HepG2 (cell line): ENCODE measurements around the gene TMEM131. TPM values are rescaled to one million over a fixed set of nuclear protein-coding genes. Genes with fewer than 3 reads are reported as not detected.

Experiments used
- ARID2 ChIP-seq: sonication (generic); formaldehyde crosslinking; IDR thresholded peaks from 2 replicates; pipeline ENCODE4 v1.8.1; 2022; ENCODE audit warnings: mild to moderate bottlenecking, missing genetic modification reagents, borderline replicate concordance
- ETV5 ChIP-seq: IDR thresholded peaks from 2 replicates; pipeline ENCODE4 v1.6.1; 2018; ENCODE audit warnings: missing biosample characterization, missing genetic modification reagents, inconsistent platforms, borderline replicate concordance
- FOXK2 ChIP-seq: fragments of 450-650 bp; IDR thresholded peaks from 2 replicates; pipeline ENCODE4 v1.6.1; 2016
- HOXD1 ChIP-seq: sonication (generic); formaldehyde crosslinking; IDR thresholded peaks from 2 replicates; pipeline ENCODE4 v1.5.0; 2020; ENCODE audit warnings: missing genetic modification reagents
- KLF16 ChIP-seq, 2 experiments: sonication (generic) in 1 of 2; formaldehyde crosslinking in 1 of 2; IDR thresholded peaks; 2 replicates each; pipeline versions ENCODE4 v1.6.1 to v1.8.0; 2016 to 2023; ENCODE audit warnings: missing genetic modification reagents in 2 of 2, missing compliant biosample characterization in 1 of 2
- POGK ChIP-seq: sonication (generic); formaldehyde crosslinking; conservative IDR thresholded peaks from 2 replicates; pipeline ENCODE4 v1.8.0; 2022; ENCODE audit warnings: mild to moderate bottlenecking, moderate library complexity, missing genetic modification reagents
- PTBP1 ChIP-seq: fragments of 200-400 bp; formaldehyde crosslinking; IDR thresholded peaks from 2 replicates; pipeline ENCODE4 v1.6.1; 2018; ENCODE audit warnings: low read length, low read depth; ENCODE audit not compliant: poor library complexity, severe bottlenecking
- TCF7 ChIP-seq: sonication (generic); IDR thresholded peaks from 2 replicates; pipeline ENCODE4 v1.6.1; 2016; ENCODE audit warnings: antibody characterized with exemption, low read depth
- TEAD3 ChIP-seq: optimal IDR thresholded peaks from 2 replicates; pipeline ENCODE3; 2016; ENCODE audit warnings: borderline replicate concordance
- ZBTB4 ChIP-seq: sonication (generic); formaldehyde crosslinking; IDR thresholded peaks from 2 replicates; pipeline ENCODE4 v1.4.0; 2020; ENCODE audit warnings: missing genetic modification reagents, mild to moderate bottlenecking, borderline replicate concordance
- ZFP91 ChIP-seq: sonication (generic); formaldehyde crosslinking; IDR thresholded peaks from 2 replicates; pipeline ENCODE4 v1.9.0; 2022; ENCODE audit warnings: missing genetic modification reagents, mild to moderate bottlenecking, borderline replicate concordance
- ZMYM2 ChIP-seq: sonication (generic); formaldehyde crosslinking; IDR thresholded peaks from 2 replicates; pipeline ENCODE4 v1.8.0; 2022; ENCODE audit warnings: mild to moderate bottlenecking, missing genetic modification reagents
- ZNF550 ChIP-seq: sonication (generic); formaldehyde crosslinking; IDR thresholded peaks from 2 replicates; pipeline ENCODE4 v1.4.0; 2020; ENCODE audit warnings: mild to moderate bottlenecking, missing genetic modification reagents, borderline replicate concordance
- ZNF740 ChIP-seq: sonication (generic); formaldehyde crosslinking; IDR thresholded peaks from 2 replicates; pipeline ENCODE4 v1.4.0; 2020; ENCODE audit warnings: missing genetic modification reagents
- ZNF766 ChIP-seq: sonication (generic); formaldehyde crosslinking; IDR thresholded peaks from 2 replicates; pipeline ENCODE4 v1.5.0; 2020; ENCODE audit warnings: missing genetic modification reagents, borderline replicate concordance
- ZSCAN25 ChIP-seq: sonication (generic); formaldehyde crosslinking; IDR thresholded peaks from 2 replicates; pipeline ENCODE4 v1.8.0; 2022; ENCODE audit warnings: mild to moderate bottlenecking, missing genetic modification reagents
- polyA plus RNA-seq, 8 experiments: library from polyadenylated mRNA; depleted of rRNA in 3 of 8; stranded (reverse) in 7 of 8; unstranded in 1 of 8; fragments of >200 nt; fragmentation: Illumina TruSeq in 4 of 8; extraction: Trizol in 4 of 8; gene quantifications; 2 replicates each; pipeline versions ENCODE4 v1.2.1 to v1.2.3, GENCODE V29; 2011 to 2016; ENCODE audit warnings: low read depth in 4 of 8, missing spikeins in 1 of 8, mixed read lengths in 1 of 8; ENCODE audit not compliant: insufficient read depth in 1 of 8
- total RNA-seq, 5 experiments: library from RNA; depleted of rRNA; stranded (reverse); fragments of >200 nt; fragmentation: Illumina TruSeq; extraction: Trizol; gene quantifications; 2 replicates each; pipeline ENCODE4 v1.2.3, GENCODE V29; 2016; ENCODE audit warnings: low read depth in 1 of 5

TMEM131 gene
- total and polyA plus RNA-seq, 2 of the 13 experiments (the other 11 are each of a cell fraction or from before 2014, with no cell fraction given), result 17.9 to 19.5 TPM

- no peak for TF ChIP-seq POGK
- TF ChIP-seq ARID2, result no peak
- no peak for TF ChIP-seq FOXK2
- no peak for TF ChIP-seq ZNF766 (CRISPR knock-in tag)
- no peak for TF ChIP-seq ZNF740 (CRISPR knock-in tag)
- no peak for TF ChIP-seq ZSCAN25
- peak; percentile 55 for TF ChIP-seq TEAD3 (CRISPR knock-in tag)
- TF ChIP-seq ZNF550 (CRISPR knock-in tag), result no peak
- no peak for TF ChIP-seq KLF16 (CRISPR knock-in tag; IDR thresholded peaks at IDR 0.05)
- no peak for TF ChIP-seq ZFP91 (CRISPR knock-in tag)
- TF ChIP-seq TCF7, result peak; percentile 15; the same call in 1 of the 2 replicates
- no peak for TF ChIP-seq HOXD1 (CRISPR knock-in tag)
- no peak for TF ChIP-seq PTBP1
- TF ChIP-seq ZBTB4 (CRISPR knock-in tag), result no peak
- TF ChIP-seq ZMYM2 (CRISPR knock-in tag), result no peak
- TF ChIP-seq ETV5 (CRISPR knock-in tag), result peak; percentile 79; the same call in 1 of the 2 replicates
These were observed 125.3 kb downstream of the TMEM131 start (continued) for GRCh38 chr2:97870396-97870843.
